IPS-20b (cell line): Measurements from ENCODE around the gene ADD3.

ENCODE experiments used
- H3K27ac ChIP-seq: one replicate; pipeline ENCODE4 v1.5.1; 2013; ENCODE audit warnings: low read length
- H3K27me3 ChIP-seq: 2 replicates; pipeline ENCODE4 v1.6.1; 2013; ENCODE audit warnings: mild to moderate bottlenecking, low read length, inconsistent platforms; ENCODE audit not compliant: insufficient read depth
- H3K36me3 ChIP-seq: 2 replicates; pipeline ENCODE4 v1.6.1; 2013; ENCODE audit warnings: low read depth, mild to moderate bottlenecking, inconsistent platforms, low read length, moderate library complexity; ENCODE audit not compliant: insufficient read depth
- H3K4me1 ChIP-seq: 2 replicates; pipeline ENCODE4 v1.6.1; 2013; ENCODE audit warnings: mild to moderate bottlenecking, control low read depth, inconsistent platforms, low read length, moderate library complexity; ENCODE audit not compliant: insufficient read depth
- H3K4me3 ChIP-seq: 2 replicates; pipeline ENCODE4 v1.5.1; 2013; ENCODE audit warnings: mild to moderate bottlenecking, low read length, inconsistent platforms
- H3K9ac ChIP-seq: 2 replicates; pipeline ENCODE4 v1.6.1; 2013; ENCODE audit warnings: low read depth, mild to moderate bottlenecking, inconsistent platforms, low read length, moderate library complexity
- H3K9me3 ChIP-seq: 2 replicates; pipeline ENCODE4 v1.6.1; 2013; ENCODE audit warnings: mild to moderate bottlenecking, low read depth, low read length, inconsistent platforms; ENCODE audit not compliant: insufficient read depth

The ADD3 gene

DNA sequence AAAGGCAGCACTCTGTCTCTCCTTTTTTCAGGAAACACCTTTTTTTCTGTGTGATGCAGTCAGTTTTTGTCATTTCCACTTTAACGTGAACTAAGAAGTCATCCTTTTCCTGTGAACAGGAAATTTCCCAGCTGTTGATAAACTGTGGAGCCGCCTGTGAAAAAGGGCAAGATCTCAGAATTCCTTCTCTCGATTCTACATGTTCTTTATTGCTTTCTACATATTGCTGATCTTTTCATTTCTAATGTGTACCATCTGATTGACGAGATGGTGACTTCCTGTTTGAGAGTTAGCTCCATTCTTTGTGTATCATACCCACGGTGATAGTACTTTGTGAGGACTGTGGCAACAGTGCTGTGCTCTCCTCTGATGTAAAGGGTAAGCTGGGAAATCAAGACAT is 50.4 kb downstream of the ADD3 start:
- Histone ChIP-seq H3K27me3 (no peaks in the 10 kb centered on the region), H3K9ac (no peak overlapping the region), H3K4me3 (no peak overlapping the region), H3K4me1 (no peaks in the 10 kb centered on the region), H3K27ac (no peak overlapping the region), H3K9me3 (no peaks in the 10 kb centered on the region), H3K36me3 (no peaks in the 10 kb centered on the region)

DNA sequence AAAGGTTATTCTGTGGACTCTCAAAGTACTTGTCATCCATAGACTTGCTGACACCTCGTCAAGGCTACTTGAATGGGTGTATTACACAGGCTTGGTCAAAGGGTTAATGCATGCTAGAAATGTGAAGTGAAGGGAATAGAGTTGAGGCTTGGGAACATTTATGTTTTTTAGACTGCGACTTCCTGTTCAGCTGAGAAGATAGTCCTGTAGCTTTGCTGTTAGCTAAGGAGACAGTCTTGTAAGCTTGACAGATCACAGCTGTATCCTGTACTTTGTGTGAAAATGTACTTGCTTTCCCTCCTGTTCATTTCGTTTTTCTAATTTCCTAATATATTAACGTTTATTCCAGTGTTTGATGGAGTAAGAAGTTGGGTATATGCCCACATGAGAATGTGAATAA is 52.1 kb downstream of the ADD3 start:
- no peaks in the 10 kb centered on the region for H3K27me3 ChIP-seq
- no peaks in the 10 kb centered on the region for H3K36me3 ChIP-seq
- no peak overlapping the region for H3K9ac ChIP-seq
- no peak overlapping the region for H3K27ac ChIP-seq
- H3K4me1 ChIP-seq = no peaks in the 10 kb centered on the region
- no peaks in the 10 kb centered on the region for H3K9me3 ChIP-seq
- no peak overlapping the region for H3K4me3 ChIP-seq

DNA sequence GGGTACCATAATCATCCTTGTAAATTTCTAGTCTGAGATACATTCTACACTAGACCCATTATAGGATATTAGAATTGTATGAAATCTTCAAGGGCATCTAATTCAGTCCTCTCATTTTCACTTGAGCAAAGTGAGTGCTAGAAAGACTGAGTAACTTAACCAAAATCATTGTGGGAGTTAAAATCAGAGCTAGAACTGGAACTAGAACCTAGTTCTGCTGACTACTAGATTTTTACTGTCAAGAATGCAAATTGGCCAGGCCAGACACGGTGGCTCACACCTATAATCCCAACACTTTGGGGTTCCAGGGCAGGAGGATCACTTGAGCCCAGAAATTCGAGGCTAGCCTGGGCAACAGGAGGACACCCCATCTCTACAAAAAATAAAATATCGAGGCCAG is 53.9 kb downstream of the ADD3 start:
- Histone ChIP-seq H3K4me3 (no peak overlapping the region), H3K27me3 (no peaks in the 10 kb centered on the region), H3K27ac (no peak overlapping the region), H3K9ac (no peak overlapping the region), H3K36me3 (no peaks in the 10 kb centered on the region), H3K4me1 (no peaks in the 10 kb centered on the region), H3K9me3 (no peaks in the 10 kb centered on the region)

DNA sequence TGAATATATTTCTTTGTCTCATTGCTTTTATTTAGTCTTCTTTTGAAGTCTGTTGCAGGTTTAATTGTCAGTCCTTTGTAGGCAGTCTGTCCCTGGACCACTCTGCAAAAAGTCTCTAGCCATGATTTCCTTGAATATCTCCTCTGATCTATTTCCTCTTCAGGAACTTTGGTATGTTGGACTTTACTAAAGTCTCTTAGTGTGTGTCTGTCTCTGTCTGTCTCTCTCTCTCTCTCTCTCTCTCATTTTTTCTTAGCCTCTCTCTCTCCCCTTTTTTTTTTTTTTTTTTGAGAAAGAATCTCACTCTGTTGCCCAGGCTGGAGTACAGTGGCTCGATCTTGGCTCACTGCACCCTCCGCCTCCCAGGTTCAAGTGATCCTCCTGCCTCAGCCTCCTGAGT is 57.5 kb downstream of the ADD3 start:
- Histone ChIP-seq H3K27ac (no peak overlapping the region), H3K4me3 (no peak overlapping the region), H3K36me3 (no peaks in the 10 kb centered on the region), H3K9ac (no peak overlapping the region), H3K4me1 (peaks cover 12% of the 10 kb centered on the region; the same call in 1 of the 2 replicates), H3K9me3 (no peaks in the 10 kb centered on the region), H3K27me3 (no peaks in the 10 kb centered on the region)

DNA sequence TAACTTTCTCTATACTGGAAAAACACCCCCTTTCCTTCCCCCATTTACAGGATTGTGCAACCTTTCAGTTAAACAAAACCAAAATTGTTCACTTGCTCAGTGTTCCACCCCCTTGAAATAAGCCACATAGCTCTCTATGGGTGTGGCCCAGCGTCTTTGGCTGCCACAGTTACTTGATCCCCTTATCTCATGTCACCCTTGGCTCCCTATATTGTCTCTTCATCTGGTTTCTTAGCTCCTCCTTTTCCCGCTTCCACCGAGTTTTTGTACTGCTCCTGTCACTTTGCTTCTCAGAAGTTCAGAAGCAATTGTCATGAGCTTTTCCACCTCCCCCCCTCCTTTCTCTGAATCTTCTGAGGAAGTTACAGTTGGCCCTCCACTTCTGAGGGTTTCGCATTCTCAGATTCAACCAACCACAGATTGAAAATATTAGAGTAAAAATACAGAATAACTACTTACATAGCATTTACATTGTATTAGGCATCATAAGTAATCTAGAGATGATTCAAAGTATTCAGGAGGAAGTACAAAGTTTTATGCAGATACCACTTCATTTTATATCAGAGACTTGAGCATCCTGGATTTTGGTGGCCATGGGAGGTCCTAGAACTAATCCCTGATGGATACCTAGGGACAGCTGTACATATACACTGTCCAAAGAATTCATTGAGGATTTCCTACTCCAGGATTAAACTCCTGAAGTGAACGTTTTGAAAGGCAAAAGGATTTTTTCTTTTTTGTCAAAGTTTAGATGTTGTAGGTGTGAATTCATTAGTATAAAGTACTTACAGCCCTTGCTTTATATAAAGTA is 60.4 kb downstream of the ADD3 start:
- peaks cover 12% of the 10 kb centered on the region; the same call in 1 of the 2 replicates for H3K4me1 ChIP-seq
- H3K27ac ChIP-seq = no peak overlapping the region
- H3K9ac ChIP-seq = no peak overlapping the region
- no peaks in the 10 kb centered on the region for H3K27me3 ChIP-seq
- no peaks in the 10 kb centered on the region for H3K36me3 ChIP-seq
- H3K9me3 ChIP-seq = no peaks in the 10 kb centered on the region
- H3K4me3 ChIP-seq = no peak overlapping the region

DNA sequence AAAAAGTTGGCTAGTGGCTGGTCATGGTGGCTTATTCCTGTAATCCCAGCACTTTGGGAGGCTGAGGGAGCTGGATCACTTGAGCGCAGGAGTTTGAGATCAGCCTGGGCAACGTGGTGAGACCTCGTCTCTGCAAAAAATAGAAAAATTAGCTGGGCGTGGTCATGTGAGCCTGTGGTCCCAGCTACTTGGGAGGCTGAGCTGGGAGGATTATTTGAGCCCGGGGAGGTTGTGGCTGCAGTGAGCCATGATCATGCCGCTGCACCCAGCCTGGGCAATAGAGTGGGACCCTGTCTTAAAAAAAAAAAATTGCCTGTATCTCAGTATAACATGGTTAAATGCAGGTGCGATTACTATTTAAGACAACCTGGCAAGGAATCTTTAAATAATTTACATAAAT is 61.0 kb downstream of the ADD3 start:
- Histone ChIP-seq H3K9me3 (no peaks in the 10 kb centered on the region), H3K27me3 (no peaks in the 10 kb centered on the region), H3K4me1 (peaks cover 12% of the 10 kb centered on the region), H3K9ac (no peak overlapping the region), H3K27ac (no peak overlapping the region), H3K4me3 (no peak overlapping the region), H3K36me3 (no peaks in the 10 kb centered on the region)

DNA sequence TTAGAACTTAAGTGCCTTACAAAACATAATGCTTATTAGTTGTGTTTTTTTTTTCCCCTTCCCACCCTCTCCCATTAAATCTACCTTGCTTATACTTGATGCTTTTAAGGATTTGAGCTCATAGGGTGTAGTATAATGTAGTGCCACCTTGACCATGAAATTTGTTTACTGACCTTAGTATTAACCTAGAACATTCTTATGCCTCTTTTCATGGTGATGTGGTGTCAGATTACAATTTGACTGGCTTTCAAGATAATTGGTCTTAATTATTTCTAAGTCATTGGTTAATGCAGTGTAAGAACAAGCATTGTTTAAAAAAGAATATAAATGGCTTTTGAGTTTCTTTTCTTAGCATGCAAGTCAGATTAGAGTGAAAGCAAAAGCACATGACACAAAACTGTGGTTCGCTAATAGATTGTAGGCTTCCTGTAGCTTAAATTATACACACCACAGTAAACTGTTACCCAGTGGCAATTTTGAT is 61.8 kb downstream of the ADD3 start:
- no peaks in the 10 kb centered on the region for H3K36me3 ChIP-seq
- H3K27me3 ChIP-seq = no peaks in the 10 kb centered on the region
- no peak overlapping the region for H3K27ac ChIP-seq
- H3K4me3 ChIP-seq = no peak overlapping the region
- peaks cover 17% of the 10 kb centered on the region for H3K4me1 ChIP-seq
- H3K9ac ChIP-seq = no peak overlapping the region
- H3K9me3 ChIP-seq = no peaks in the 10 kb centered on the region

DNA sequence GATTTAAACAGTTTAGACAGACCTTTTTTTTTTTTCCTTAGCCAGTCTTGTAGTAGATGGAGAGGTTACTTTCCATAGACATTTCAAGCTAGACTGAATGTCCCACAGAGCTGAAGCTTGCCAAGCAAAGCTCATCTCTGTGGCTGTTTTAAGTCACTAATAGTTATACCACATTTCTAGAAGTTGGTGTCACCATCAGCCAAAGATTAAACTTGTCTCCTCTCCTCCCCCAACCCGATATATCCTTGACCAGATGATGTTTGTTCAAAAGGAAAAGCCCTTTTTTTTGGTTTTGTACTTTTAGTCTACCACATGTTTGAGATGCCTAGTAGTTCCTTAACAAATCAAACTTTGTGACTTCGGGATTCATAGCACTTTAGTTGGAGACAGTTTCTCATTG is 66.1 kb downstream of the ADD3 start:
- H3K36me3 ChIP-seq = no peaks in the 10 kb centered on the region
- H3K4me1 ChIP-seq = peaks cover 19% of the 10 kb centered on the region
- H3K4me3 ChIP-seq = no peak overlapping the region
- no peak overlapping the region for H3K9ac ChIP-seq
- H3K27me3 ChIP-seq = no peaks in the 10 kb centered on the region
- no peak overlapping the region for H3K27ac ChIP-seq
- no peaks in the 10 kb centered on the region for H3K9me3 ChIP-seq

DNA sequence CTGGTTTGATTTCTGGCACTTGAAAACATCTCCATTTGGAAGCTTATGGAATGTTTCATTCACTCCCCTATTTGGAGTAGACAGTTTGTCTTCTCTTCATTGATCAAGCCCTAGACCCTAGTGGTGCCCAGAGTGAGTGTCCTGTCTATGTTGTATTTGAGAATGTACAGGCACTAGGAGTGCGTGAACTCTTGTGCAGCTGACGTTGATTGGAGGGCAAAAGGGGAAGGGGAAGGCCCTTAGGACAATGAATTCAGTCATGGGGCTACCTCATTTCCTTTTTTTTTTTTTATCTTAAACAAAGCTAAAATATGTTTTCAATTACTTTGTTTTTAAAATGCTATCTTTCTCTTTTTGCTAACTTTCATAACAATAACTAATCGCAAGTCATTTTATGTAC is 66.5 kb downstream of the ADD3 start:
- no peak overlapping the region for H3K4me3 ChIP-seq
- H3K36me3 ChIP-seq = no peaks in the 10 kb centered on the region
- H3K4me1 ChIP-seq = peaks cover 18% of the 10 kb centered on the region
- H3K27me3 ChIP-seq = no peaks in the 10 kb centered on the region
- H3K9me3 ChIP-seq = no peaks in the 10 kb centered on the region
- no peak overlapping the region for H3K9ac ChIP-seq
- H3K27ac ChIP-seq = no peak overlapping the region

DNA sequence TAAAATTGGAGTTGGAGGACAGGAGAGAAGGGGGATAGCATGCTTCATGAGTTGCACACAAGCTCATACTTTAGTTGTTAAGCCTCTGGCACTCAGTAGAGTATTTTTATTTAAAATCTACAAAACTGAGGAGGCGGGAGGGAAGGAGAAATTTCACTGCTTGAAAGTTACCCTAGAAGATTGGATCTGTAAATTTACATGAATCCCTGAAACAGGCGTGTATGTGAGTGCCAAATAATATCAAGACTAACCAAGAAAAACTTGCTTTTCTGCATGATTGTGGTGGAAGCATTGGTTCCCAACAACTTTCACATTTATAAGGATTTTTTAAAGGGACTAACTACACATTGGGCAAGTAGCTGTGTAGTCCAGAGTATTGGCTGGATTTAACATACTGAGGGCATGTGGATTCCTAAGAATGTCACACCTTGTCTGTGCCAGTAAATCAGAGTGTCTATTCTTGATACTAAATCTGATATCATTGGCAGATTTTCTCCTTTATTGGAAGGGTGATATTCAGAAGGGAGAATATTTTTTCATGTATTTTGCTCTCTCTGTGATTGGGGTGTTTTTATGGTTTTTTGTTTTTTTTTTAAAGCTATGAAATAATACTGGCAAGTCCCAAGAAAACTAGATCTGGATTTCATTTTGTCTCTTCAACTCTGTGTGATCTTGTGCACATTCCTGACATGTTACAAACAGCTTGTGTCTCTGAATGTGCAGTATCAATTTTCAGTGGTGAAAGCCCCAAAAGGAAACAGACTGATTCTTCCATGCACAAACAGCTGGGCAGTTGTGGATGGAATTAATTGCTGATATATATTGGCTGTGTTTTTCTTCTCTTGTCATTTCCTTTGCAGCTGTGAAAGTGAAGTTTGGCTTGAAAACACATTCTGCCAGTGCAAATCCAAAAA is 67.2 kb downstream of the ADD3 start:
- no peak overlapping the region for H3K27ac ChIP-seq

DNA sequence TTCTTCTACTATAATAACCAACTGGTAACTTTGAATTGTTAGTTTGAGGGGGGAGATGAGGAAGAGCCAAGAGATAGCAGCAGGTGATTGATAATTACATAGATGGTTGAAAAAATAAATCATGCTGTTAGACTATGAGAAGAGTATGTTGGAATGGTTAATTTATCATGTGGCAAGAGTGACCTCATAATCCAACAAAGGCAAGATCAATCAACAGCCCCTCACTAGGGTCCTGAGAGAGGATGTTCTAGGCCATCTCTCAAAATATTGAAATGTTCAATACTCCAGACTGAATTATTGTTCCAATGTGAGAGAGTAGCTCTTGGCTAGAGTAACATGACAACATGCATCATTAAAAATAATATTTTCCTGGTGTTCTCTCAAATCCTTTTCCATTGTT is 67.9 kb downstream of the ADD3 start:
- Histone ChIP-seq H3K4me1 (peaks cover 10% of the 10 kb centered on the region; the same call in 1 of the 2 replicates), H3K4me3 (no peak overlapping the region), H3K36me3 (no peaks in the 10 kb centered on the region), H3K27ac (no peak overlapping the region), H3K9ac (no peak overlapping the region), H3K9me3 (no peaks in the 10 kb centered on the region), H3K27me3 (no peaks in the 10 kb centered on the region)

More for the DNA sequence above, 67.2 kb downstream of the ADD3 start:
- Histone ChIP-seq H3K9me3 (no peaks in the 10 kb centered on the region), H3K4me1 (peaks cover 11% of the 10 kb centered on the region), H3K9ac (no peak overlapping the region), H3K27me3 (no peaks in the 10 kb centered on the region), H3K4me3 (no peak overlapping the region), H3K36me3 (no peaks in the 10 kb centered on the region)
